NCI-H1417 treated with DMSO at 0.1 percent for 48 hours (cell line): ENCODE measurements around the gene KIF16B.
"Not testable (repeated sequence)": the region's sequence is repeated elsewhere in the genome, so short reads cannot be mapped to it uniquely, and the experiment has no call there.

Source experiments
- DNase-seq: peaks from one replicate; lab custom pipeline; 2025; lab: John Stamatoyannopoulos, UW

KIF16B gene

DNA sequence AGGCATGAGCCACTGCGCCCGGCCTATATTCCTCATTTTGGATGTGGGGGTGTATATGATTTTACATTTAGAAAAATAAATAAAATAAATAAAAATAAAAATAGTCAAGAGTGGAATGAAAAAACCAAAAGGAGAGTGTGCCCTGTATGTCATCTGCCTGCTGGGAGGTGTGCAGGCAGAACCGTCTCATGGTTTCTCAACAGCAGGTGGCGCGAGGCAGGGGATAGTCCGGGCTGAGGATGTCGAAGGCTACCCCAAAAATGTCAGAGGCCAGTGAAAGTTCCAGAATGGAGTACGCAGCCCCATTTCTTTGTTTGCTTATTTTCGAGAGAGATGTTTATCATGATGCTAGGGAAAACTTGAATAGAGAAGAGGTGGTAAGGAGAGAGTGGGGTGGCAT lies 16.4 kb upstream of the KIF16B start:
- DNase-seq = no peak

DNA sequence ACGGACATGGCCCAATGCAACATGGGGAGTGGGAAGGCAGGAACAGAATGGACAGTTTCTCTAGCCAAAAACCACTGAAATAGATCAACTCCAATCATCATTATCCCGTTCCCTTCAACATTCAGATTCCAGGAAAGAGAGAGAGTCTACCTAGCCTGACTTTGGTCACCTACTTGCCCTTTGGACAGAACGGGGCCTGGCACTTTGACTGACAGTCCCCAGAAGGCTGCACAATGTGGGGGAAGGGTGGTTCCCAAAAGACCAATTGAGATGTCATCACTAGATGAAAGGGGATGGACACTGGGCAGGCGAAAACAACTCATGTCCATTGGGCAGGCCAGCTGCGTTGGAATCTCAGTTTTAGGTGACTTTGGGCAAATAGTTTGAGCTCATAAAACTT lies 15.0 kb upstream of the KIF16B start:
- DNase-seq = no peak

DNA sequence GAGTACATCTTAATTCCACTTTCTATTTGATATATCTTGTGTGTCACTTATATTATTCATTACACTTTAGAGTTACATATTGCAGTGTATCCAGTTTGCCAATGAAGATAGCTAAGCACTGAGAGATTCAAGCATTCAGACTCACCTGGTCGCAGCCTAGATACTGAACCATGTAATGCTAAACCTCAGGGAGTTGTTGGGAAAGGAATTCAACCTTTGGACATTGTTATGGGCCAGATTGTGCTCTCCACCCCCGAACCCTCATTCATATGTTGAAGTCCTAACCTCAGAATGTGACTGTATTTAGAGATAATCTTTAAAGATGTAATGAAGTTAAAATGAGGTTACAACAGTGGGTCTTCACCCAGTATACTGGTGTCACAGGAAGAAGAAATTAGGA lies 13.8 kb upstream of the KIF16B start:
- no peak for DNase-seq

DNA sequence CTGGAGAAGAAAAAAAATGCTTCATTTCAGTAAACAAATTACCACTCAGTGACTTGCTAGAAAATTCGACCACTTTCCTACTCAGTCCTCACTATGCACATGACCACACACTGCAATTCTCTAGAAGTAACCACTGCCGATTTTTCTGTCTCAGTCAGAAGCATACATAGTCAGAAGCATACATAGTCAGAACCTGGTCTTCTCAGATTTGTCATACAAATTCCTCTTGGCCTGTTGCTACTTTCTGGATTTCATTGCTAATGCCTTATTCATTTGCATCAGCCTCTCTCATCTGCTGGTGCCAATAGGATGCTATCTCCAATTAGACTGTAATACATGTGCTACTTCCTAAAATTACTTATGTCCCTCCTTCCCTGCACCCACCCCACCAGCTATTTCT lies 10.2 kb upstream of the KIF16B start:
- no peak for DNase-seq

DNA sequence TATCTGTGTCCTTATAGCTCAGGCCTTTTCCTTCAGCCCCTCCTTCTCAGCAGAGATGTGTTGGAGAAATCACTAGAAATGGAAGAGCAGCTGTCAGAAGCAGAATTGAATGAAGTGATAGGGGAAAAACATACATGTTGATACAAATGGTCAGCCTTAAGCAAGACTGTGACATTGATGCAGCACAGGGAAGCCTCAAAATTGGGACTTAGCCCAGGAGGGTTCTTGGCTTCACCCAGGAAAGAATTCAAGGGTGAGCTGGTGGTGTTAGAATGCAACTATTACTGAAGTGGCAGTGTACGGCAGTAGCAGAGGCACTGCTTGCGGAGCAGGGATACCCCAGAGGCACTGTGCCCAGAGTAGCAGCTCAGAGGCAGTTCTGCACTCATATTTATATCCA lies 8.0 kb upstream of the KIF16B start:
- no peak for DNase-seq

DNA sequence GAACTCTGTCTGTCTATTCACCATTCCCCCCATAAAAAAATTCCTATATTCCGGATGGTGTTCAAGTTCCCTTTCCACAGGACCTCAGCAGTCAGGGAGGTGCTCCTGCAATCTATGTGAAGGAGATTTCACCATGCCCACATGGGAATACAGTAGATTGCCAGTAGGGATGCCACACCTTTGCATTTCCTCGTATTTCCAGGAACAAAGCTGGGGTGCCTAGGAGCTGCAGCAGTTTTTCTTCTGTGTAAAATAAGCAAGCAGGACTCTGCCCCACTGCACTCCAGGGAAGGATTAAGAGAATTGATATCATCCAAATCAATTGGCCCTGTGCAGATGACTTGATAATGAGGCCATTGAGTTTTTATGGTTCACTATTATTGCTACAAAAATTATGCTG lies 7.4 kb upstream of the KIF16B start:
- no peak for DNase-seq

DNA sequence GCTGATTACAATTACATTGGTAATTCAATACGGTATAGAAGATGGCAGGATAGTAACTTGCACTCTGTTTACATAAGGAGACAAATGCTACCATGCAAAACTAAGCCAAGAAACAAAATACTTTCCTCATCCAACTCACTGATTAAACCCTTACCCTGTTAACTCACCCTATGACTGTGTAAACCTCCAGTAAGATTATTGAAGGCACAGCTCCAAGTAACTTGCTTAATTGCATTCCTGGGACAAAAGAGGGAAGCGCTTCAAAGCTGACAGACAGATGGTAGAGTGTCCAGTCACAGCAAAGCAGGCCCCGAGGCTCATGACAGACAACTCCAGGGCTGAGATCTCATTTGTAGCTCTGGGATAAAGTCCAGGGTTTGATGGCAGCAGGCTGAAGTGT lies 6.9 kb upstream of the KIF16B start:
- DNase-seq = peak; percentile 34

DNA sequence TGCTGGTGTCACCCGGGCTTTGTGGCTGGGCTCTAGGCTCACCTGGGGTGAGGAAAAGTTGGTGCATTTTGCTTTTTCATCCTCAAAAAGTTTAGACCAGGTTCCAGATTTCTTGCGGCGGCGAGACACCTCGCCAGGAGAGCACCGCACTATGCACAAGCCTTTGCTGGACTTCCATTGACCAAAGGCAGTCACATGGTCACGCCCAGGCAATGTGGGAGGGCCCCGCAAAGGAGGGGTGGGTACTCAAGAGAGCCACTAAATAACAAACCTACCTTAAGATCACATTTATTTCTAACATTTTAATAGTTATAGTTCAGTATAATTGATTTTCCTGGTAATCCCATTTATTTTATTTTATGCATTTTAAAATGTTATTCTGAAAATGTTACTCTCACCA lies 3.0 kb upstream of the KIF16B start:
- DNase-seq = no peak

DNA sequence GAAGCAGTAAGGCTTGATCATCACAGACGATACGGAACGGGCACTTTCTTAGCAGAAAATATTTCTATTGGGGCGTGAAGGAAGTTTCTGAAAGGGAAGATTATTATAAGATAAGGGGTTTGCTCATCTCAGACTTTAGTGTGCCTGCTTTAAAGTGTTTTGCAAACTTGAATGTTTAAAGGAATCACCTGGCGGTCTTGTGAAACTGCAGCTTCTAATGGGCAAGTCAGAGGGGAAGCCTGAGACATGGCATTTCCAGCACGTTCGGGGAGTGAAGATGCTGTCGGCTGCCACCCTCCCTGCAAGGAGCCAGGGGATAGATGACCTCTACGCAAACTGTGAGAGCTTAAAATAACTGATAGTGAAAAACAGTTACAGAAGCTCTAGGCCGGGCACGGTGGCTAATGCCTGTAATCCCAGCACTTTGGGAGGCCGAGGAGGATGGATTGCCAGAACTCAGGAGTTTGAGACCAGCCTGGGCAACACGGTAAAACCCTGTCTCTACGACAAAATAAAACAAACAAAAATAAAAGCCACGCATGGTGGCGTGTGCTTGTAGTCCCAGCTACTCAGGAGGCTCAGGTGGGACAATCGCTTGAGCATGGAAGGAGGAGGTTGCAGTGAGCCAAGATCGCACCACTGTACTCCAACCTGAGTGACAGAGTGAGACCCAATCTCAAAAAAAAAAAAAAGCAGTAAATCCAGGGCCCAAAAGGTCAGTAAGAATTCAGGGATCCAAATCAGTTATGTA lies 2.3 kb upstream of the KIF16B start:
- DNase-seq = no peak

DNA sequence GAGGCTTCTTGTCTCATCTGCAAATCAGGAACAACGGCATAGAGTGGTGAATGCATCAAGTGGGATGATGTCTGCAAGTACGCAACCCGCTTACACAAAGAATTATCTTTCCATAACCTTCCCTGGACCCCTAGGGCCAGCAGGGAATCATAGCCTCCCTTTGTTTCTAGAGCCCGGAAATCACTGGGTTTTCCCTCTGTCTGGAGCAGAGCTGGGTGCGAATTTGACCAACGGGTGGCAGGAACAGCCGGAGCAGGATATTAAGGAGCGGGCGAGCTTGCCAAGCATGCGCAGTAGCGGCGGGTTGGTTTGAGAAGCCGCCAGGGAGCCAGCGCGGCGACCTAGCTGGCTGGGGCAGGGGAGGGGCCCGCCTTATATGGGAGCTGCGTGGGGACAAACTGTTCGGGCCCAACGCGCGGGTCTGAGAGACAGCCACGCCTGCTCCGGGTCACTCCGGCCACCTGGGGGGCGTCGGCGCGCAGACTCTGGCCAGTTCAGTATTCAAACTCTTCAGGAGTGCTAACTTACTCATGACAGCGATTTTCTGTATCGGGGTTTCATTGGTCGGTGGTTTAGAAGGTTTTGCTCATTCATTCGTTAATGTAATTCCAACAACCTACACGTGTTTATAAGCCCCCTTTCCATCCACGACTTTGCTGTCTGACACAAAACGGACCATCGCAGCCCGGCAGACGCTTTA lies 1.6 kb upstream of the KIF16B start:
- peak; percentile 43 for DNase-seq

DNA sequence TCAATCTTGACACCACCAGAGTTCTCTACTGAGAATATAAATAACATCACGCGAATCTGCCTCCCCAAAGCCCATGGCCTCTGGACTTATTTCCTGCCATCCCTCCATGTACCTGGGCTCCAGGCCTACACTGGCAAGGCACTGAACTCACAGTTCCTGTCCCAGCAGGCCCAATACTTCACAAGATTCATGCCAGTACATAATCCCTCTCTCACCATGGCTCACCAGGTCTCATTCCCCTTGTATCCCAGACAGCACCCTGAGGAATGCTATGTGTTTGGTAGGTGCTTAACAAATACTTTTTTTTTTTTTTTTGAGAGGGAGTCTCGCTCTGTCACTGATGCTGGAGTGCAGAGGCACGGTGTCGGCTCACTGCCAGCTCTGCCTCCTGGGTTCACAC lies 1.9 kb downstream of the KIF16B start:
- no peak for DNase-seq

DNA sequence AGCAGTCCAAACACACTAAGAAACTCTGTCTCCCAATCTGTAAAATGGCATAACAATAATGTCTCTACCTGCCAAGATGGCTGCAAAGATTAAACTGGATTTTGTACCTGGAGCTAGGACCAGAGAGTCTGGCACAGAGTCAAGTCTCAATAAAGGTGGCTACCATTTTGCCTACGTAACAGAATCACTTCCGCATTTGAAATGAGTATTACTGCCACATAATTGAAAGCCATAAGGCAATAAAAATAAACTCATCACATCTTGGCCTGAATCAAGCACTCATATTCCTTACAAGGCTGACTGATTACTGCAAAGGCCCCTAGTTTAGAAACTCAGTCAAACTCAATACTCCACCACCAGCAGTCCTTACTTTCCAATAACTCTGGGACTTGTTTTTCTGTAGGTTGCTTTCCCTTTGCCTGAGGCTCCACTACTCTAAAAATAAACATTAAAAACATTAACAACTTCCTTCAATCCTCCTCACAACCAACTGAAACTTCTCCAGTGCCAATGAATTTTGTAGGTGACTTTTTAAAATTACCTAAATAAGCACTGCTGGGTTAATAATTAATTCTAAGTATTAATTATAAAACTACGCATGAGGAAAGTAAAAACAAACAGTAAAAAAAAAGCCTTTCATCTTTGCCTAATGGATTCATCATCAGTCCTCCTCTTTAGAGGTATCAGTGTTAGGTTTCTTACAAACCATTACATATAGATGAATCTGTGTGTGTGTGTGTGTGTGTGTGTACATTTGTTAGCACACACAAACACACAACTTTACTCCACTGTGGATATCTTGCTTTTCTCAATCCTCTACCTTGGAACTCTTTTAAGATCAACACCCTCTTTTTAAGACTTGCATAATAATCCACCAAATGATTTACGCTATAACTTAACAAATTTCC lies 3.7 kb downstream of the KIF16B start:
- no peak for DNase-seq

DNA sequence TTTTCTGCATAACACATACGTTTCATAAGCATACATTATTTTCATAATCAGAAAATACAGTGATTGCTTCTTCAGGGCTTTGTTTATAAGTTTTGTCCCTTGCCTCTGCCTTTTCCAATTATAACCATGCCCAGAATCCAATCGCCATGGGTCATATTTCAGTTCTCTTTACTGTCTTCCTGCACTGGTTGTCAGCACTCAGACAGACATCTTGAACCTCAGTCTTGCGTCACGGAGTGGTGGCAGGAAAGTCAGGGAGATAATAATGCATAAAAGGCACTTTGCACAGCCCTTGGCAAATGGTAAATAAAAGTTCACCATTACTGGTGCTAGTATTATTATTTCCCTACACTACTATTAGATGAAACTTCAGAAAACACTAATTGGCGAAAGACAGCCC lies 7.2 kb downstream of the KIF16B start:
- DNase-seq = no peak

DNA sequence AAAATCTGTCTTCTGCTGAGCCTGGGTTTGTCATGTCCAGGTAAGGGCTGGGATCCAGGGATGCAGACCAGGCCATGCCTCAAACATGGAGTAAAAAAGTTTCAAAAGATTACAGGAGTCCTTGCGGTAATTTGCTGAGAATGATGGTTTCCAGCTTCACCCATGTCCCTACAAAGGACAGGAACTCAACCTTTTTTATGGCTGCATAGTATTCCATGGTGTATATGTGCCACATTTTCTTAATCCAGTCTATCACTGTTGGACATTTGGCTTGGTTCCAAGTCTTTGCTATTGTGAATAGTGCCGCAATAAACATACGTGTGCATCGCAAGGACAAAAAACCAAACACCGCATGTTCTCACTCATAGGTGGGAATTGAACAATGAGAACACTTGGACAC lies 9.2 kb downstream of the KIF16B start:
- DNase-seq = not testable (repeated sequence)

DNA sequence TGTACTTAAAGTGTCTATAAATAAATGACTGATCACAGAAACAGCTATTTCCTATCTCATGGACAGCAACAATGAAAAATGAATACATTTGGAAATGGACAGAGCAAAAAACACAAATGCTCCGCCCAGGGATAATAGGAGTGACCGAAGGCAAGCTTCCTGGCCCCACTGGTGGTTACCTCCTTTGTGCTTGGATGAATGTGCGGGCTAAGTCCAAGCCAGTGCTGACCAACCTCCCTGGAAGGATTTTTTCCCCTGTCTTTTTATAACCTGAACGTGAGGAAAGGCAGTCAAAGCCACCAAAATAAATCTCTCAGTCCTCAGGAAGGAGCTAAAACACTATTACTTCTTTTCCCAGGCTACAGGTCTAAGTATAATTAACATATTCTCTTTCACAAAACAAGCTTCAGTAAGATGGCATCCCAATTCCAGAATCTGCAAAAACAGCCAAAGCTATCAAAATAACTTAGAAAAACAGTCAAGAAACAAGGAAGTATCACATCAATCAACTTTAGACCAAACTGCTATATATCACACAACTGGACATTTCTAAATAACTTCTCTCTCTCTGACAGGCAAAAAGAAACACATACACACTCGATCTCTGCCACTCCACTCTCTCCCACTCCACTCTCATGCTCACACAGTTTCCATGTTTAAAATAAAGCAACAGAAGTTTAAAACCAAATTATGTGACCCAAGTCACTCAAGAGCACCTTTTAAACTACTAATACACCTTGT lies 10.0 kb downstream of the KIF16B start:
- DNase-seq = no peak

DNA sequence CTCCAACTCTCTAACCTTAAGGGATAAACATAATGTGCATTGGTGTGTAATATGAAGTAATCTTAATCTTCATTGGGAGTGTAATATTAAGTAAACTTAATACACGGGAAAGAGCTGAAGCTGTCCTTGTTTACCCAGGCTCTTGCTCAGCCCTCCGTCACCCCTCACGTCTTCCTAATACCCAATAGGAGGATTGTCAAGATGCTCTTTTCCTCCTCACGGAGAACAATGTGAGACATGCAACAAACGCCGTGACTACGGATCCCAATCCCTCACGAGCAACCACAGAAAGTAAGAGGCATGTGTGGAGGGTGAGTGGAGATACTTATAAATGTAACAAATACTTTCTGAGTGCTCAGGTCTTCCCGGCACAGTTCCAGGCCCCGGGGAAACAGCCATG lies 11.0 kb downstream of the KIF16B start:
- DNase-seq = no peak

DNA sequence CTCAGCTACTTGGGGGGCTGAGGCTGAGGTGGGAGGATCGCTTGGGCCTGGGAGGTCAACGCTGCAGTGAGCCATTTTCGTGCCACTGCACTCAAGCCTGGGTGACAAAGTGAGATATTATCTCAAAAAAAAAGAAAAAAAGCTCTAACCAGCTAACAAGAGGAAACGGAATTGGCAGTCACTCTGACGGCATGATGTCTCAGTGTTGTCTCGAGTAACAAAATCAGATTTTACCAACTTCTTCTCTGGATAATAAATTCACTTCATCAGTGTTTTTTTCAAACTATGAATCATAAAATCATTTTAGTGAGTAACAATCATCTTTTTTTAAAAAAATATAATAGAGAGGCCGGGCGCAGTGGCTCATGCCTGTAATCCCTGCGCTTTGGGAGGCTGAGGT lies 12.6 kb downstream of the KIF16B start:
- DNase-seq = no peak

DNA sequence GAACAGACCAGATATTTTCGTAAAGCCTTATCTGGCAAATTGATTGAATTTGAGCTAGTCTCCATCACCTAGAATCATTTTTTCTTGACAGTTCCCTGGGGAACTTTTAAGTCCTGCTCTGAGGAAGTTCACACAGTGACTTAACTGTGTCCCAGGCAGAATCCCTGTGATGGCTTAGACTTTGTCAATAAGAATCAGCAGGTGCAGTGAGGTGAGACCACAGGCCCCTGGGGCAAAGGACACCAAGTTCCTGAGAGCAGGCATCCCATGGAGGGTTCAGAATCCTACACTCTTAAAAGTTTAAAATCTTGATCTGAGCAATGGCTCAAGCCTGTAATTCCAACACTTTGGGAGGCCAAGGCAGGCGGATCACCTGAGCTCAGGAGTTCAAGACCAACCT lies 13.0 kb downstream of the KIF16B start:
- no peak for DNase-seq

DNA sequence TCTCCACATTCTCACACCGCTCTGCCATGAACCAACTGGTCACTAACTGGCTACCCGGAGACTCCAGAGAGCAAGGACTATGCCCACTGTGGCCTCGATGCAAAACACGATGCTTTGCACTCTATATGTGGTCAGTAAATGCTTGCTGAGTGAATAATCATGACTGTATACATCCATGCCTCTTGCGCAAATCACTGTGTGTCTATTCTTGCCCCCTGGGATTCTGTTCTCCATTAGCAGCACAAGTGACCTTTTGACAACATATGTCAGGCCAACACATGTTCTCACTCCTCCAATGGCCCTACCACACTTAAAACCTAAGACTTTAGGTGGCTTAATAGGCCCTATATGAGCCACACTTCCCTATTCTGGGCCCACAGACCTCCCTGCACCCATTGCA lies 16.9 kb downstream of the KIF16B start:
- DNase-seq = no peak

DNA sequence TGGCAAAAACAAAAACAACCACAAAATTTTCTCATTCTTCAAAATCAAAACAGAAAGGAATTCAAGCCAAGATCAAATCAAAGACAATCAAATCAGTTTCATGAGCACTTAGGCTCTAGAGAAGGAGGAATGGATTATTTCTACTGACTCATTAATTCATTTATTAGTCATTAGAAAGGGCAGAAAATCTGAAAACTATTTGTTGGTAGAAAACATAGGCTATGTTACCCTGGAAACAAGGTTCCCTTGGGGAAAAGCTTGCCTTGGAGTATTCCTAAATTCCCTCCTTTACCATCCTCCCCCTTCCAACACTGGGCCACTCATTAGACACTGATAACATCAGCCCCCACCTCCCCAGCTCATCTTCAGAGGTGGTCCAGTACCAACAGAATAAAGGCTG lies 17.5 kb downstream of the KIF16B start:
- no peak for DNase-seq

DNA sequence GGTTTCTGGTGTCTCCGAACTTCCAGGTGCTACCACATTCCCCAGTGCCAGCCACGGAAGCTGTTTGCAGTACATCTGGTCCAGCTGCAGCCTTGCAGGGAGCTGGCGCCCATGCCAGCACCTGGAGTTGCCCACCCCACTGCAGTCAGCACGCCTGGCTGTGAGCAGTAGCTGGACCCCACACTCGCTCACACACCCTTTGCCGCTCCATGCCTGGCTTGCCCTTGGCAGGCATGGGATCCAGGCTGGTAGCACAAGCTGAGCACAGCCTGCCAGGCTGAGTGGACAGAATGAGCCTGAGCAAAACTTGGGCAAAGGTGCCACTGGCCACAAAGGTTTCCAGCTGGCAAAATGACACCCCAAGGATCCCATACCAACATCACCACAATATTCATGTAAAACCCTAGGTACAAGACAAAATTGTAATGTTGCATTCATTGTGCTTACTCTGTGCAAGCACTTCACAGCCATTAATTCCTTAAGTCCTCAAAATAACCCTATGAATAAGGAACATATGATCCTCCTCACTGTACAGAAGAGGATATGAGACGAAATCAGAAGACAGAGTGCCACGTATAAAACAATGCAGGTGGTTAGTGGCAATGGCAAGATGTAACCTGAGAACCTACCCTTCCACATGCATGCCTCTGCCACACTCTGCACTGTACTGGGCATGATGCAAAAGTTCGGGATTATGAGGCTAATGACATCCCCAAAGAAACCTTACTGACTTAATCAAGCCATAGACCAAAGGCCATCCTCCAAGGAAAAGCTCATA lies 18.3 kb downstream of the KIF16B start:
- DNase-seq = no peak
